ENCODE measurements around the gene UBE2M.

The UBE2M gene

GRCh38 chr19:58557221-58558065 lies 968 bp downstream of the UBE2M start:
- Histone ChIP-seq H3K36me3 (ENCODE audit: low read depth) (peaks cover 14% of the 10 kb centered on the region), H3K27ac (ENCODE audit: poor library complexity, severe bottlenecking) (peak overlapping the region; percentile 90), H3K27me3 (ENCODE audit: insufficient read depth, poor library complexity, severe bottlenecking) (no peaks in the 10 kb centered on the region), H3K9me3 (ENCODE audit: severe bottlenecking) (no peaks in the 10 kb centered on the region), H3K4me3 (ENCODE audit: severe bottlenecking) (peak overlapping the region; percentile 64), H3K4me1 (ENCODE audit: insufficient read depth, poor library complexity, severe bottlenecking) (no peaks in the 10 kb centered on the region)
- TF ChIP-seq, protein P1, sequence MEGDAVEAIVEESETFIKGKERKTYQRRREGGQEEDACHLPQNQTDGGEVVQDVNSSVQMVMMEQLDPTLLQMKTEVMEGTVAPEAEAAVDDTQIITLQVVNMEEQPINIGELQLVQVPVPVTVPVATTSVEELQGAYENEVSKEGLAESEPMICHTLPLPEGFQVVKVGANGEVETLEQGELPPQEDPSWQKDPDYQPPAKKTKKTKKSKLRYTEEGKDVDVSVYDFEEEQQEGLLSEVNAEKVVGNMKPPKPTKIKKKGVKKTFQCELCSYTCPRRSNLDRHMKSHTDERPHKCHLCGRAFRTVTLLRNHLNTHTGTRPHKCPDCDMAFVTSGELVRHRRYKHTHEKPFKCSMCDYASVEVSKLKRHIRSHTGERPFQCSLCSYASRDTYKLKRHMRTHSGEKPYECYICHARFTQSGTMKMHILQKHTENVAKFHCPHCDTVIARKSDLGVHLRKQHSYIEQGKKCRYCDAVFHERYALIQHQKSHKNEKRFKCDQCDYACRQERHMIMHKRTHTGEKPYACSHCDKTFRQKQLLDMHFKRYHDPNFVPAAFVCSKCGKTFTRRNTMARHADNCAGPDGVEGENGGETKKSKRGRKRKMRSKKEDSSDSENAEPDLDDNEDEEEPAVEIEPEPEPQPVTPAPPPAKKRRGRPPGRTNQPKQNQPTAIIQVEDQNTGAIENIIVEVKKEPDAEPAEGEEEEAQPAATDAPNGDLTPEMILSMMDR (IDR thresholded peaks at IDR 0.05; ENCODE audit: poor library complexity, severe bottlenecking), result no peak
- ATAC-seq (ENCODE audit: low read depth), result no peak
- no peak for DNase-seq (ENCODE audit: low spot score)

DNA sequence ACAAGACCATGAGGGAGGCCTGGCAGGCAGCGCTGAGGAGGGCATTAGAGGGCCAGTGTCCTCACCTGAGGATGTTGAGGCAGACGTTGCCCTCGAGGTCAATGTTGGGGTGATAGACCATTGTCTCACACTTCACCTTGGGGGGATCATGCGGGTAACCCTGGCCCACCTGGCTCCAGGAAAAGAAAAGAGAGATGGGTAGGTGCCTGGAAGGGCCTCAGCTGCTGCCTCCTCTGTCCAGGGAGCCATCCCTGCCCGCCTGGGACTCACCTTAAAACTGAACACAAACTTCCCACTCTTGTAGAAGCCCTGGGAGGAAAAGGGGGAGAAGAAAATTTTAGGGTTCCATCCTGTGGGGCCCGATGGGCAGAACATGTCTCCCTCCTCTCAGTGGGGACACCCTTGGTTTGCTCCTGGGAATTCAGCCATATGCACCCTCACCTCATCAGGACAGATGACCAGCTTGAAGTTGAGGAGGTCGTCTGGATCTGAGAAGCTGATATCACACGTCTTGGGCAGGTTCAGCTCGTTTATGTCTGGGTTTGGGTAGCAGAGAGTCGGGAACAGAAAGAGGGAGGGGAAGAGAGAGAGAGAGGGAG lies 1.7 kb downstream of the UBE2M start:
- peak overlapping the region; percentile 64 for H3K4me3 ChIP-seq (ENCODE audit: severe bottlenecking)
- DNase-seq (ENCODE audit: low spot score), result no peak
- H3K9me3 ChIP-seq (ENCODE audit: severe bottlenecking), result no peaks in the 10 kb centered on the region
- H3K27ac ChIP-seq (ENCODE audit: poor library complexity, severe bottlenecking), result peak overlapping the region; percentile 90
- no peaks in the 10 kb centered on the region for H3K27me3 ChIP-seq (ENCODE audit: insufficient read depth, poor library complexity, severe bottlenecking)
- H3K4me1 ChIP-seq (ENCODE audit: insufficient read depth, poor library complexity, severe bottlenecking), result no peaks in the 10 kb centered on the region
- TF ChIP-seq, protein P1 (IDR thresholded peaks at IDR 0.05; ENCODE audit: poor library complexity, severe bottlenecking), result no peak
- H3K36me3 ChIP-seq (ENCODE audit: low read depth), result peaks cover 21% of the 10 kb centered on the region
- ATAC-seq (ENCODE audit: low read depth), result no peak

DNA sequence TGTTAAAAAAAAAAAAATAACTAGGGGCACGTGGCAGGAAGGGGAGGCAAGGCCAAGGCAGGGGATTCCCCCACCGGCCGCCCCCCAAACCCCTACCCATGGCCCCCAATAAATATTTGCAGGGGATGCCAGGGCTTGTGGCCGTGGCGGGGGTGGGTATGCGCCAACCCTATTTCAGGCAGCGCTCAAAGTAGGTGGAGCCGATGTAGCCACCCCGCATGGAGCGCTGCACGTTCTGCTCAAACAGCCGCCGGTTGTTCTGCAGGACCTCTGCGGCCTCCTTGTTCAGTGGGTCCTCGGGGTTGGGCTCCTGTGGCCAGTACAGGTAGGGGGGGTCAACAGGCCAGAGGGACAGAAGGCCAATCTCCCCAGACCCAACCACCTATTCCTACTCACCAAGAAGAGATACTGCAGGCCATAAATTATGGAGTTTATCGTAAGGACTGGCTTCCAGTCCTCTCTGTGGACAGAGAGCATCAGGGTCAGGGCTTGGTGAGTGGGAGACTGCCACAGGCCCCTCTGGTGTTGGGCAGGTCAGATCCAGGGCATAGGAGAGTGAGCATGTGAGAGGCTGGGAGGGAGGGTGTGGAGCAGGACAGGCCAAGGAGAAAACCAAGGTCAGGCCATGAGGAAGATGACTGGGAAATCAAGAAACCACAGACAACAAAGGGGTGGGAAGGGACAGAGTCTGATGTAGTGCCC lies 2.3 kb downstream of the UBE2M start:
- DNase-seq (ENCODE audit: low spot score) (no peak), ATAC-seq (ENCODE audit: low read depth) (no peak)
- H3K36me3 ChIP-seq (ENCODE audit: low read depth), result peaks cover 28% of the 10 kb centered on the region
- H3K4me1 ChIP-seq (ENCODE audit: insufficient read depth, poor library complexity, severe bottlenecking), result no peaks in the 10 kb centered on the region
- TF ChIP-seq, protein P1 (IDR thresholded peaks at IDR 0.05; ENCODE audit: poor library complexity, severe bottlenecking), result no peak
- H3K27me3 ChIP-seq (ENCODE audit: insufficient read depth, poor library complexity, severe bottlenecking), result no peaks in the 10 kb centered on the region
- no peak overlapping the region for H3K4me3 ChIP-seq (ENCODE audit: severe bottlenecking)
- peak overlapping the region; percentile 90 for H3K27ac ChIP-seq (ENCODE audit: poor library complexity, severe bottlenecking)
- no peaks in the 10 kb centered on the region for H3K9me3 ChIP-seq (ENCODE audit: severe bottlenecking)

- no peaks in the 10 kb centered on the region for H3K9me3 ChIP-seq (ENCODE audit: severe bottlenecking)
- H3K27me3 ChIP-seq (ENCODE audit: insufficient read depth, poor library complexity, severe bottlenecking), result no peaks in the 10 kb centered on the region
- DNase-seq (ENCODE audit: low spot score), result no peak
- peak overlapping the region; percentile 45 for H3K4me3 ChIP-seq (ENCODE audit: severe bottlenecking)
- TF ChIP-seq, protein P1 (IDR thresholded peaks at IDR 0.05; ENCODE audit: poor library complexity, severe bottlenecking), result no peak
- no peak for ATAC-seq (ENCODE audit: low read depth)
- H3K36me3 ChIP-seq (ENCODE audit: low read depth), result peaks cover 34% of the 10 kb centered on the region
- peak overlapping the region; percentile 90 for H3K27ac ChIP-seq (ENCODE audit: poor library complexity, severe bottlenecking)
- H3K4me1 ChIP-seq (ENCODE audit: insufficient read depth, poor library complexity, severe bottlenecking), result no peaks in the 10 kb centered on the region
Measured at GRCh38 chr19:58555369-58555885, 3.0 kb downstream of the UBE2M start.
